GM12872 (cell line): Measurements from ENCODE around the gene ATP11A.

Experiments
- TF ChIP-seq, protein P1 (sequence below): IDR thresholded peaks from 3 replicates; pipeline ENCODE4 v1.5.1; 2011; ENCODE audit warnings: low read depth, mild to moderate bottlenecking, low read length, moderate library complexity; ENCODE audit not compliant: insufficient read depth

The ATP11A gene

DNA sequence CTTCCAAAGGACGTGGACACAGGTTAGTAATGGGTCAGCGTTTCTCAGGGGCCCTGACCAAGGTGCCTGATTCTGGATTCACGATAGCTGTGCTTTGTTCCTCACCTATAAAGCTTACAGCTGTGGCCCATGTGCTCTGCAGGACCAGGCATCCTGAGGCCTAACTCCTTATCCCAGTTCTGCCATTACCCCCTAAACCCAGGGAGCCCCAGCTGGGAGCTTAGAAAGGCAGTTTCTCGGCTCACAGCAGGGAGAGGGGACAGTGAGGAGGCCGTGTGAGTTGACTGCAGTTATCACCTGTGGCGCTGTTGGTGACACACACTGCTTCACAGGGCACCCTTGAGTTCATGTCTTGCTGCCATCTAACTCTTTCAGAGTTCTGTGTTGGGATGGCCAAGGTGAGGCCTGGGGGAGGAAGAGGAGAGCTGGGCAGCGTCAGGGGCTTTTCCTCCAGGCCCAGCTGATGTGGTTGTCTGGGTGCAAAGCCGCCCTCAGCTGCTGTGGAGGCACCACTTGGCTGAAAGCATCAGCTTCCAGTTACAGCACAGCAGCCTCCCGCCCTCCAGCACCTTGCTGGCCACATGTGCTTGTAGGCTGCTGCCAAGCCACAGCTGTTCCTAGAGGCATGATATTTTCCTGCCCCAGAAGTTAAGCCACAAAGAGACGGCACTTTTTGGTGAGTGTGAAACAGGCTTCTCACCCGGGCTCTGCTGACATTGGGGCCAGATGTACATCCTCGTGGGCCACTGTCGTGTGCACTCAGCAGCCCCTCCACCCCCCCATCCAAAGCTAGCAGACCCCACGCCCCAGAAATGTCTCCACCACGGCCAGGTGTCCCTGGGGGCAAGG is 179.6 kb downstream of the ATP11A start:
- TF ChIP-seq, protein P1, sequence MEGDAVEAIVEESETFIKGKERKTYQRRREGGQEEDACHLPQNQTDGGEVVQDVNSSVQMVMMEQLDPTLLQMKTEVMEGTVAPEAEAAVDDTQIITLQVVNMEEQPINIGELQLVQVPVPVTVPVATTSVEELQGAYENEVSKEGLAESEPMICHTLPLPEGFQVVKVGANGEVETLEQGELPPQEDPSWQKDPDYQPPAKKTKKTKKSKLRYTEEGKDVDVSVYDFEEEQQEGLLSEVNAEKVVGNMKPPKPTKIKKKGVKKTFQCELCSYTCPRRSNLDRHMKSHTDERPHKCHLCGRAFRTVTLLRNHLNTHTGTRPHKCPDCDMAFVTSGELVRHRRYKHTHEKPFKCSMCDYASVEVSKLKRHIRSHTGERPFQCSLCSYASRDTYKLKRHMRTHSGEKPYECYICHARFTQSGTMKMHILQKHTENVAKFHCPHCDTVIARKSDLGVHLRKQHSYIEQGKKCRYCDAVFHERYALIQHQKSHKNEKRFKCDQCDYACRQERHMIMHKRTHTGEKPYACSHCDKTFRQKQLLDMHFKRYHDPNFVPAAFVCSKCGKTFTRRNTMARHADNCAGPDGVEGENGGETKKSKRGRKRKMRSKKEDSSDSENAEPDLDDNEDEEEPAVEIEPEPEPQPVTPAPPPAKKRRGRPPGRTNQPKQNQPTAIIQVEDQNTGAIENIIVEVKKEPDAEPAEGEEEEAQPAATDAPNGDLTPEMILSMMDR, result no peak

- TF ChIP-seq, protein P1, result no peak
Observed at GRCh38 chr13:112870051-112870331, 180.2 kb downstream of the ATP11A start.

- TF ChIP-seq, protein P1, result no peak
Observed at GRCh38 chr13:112870737-112871287, 181.0 kb downstream of the ATP11A start.

DNA sequence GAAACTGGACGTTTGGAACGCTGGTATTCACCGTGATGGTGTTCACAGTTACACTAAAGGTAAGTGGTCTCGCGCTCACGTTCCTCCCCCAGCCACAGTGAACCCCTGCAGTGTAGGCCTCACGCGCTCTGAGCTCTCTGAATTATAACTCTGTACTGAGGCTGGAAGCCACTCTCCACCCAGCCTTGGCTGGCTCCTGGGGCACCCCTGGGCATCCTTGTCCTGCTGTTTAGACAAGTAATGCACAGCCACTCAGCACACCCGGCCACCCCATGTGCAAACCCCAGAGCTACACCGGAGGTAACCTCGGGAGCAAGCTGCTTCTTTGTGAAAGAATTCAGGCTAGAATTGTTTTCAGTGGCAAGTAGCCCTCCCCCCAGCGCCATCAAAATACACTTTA is 181.9 kb downstream of the ATP11A start:
- TF ChIP-seq, protein P1, result no peak

DNA sequence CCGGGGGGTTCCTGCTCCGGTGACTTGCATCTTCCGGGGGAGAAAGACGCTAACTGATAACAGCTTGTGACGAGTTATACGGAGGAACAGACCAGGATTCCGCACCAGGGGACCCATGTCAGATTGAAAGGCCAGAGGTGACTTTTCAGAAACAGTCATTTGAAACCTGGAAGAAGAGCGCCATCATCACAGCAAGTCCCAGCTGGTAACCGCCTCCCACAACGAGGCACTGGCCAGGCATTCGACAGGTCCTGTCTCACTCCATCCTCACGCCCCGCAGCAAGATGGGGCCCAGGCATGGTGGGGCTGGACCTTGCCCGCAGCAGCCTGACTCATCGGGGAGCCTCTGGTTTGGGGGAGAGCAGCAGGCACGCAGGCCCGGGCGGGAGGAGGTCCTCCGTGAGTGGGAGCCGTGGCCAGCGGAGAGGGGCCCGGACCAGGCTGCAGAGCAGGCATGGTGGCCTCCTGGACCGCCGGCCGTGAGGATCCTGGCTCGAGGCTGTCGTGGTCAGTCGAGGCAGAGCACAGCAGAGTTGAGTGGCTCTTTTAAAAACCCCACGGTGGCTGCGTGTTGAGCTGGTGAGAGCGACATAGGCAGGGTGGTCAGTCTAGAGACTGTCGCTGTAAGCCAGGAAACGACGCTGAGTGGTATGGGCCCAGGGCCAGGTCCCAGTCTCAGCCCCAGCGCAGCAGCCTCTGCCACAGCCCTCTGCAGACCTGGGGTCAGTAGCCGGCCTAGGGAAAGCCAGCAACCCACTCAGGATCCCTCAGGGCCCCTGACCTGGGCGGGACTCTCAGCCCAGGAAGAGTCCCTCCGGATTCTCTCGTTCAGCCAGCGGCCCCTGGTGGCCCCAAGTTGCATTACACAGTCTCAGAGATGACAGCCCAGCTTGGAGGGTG is 184.3 kb downstream of the ATP11A start:
- TF ChIP-seq, protein P1, result peak; percentile 97

- TF ChIP-seq, protein P1, result no peak
Observed at GRCh38 chr13:112874751-112875300, 185.0 kb downstream of the ATP11A start.

DNA sequence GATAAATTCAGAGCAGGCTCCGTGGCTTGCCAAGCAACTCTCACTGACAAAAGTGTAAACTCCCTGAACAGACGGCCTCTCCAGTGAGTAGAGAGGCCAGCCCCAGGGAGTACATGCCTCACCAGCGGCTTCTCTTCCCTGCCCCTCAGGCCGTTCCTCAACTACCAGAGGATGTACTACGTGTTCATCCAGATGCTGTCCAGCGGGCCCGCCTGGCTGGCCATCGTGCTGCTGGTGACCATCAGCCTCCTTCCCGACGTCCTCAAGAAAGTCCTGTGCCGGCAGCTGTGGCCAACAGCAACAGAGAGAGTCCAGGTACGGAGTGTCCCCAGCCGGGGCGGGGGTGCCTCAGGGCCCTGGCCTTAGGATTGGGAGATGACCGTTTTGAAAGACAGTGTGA is 185.8 kb downstream of the ATP11A start:
- TF ChIP-seq, protein P1, result no peak
